Smooth muscle cell (in vitro differentiated cells): ENCODE data around the gene TTC33. TPM values are rescaled to one million over a fixed set of nuclear protein-coding genes. Genes with fewer than 3 reads are reported as not detected.

Source experiments
- DNase-seq: peaks from one replicate; lab custom pipeline; 2025; ENCODE audit not compliant: unreplicated experiment; lab: John Stamatoyannopoulos, UW
- H2AFZ ChIP-seq: fragments of 200-600 bp; sonication (generic); 2 replicates; pipeline ENCODE4 v1.6.0; 2016; ENCODE audit warnings: antibody characterized with exemption, low read depth, mild to moderate bottlenecking
- H3F3A ChIP-seq: fragments of 200-600 bp; sonication (generic); 2 replicates; pipeline ENCODE4 v1.6.0; 2017; ENCODE audit warnings: antibody characterized with exemption, low read depth
- H3K27ac ChIP-seq: fragments of 200-600 bp; sonication (generic); 2 replicates; pipeline ENCODE4 v1.5.1; 2016; ENCODE audit warnings: low read depth, mild to moderate bottlenecking
- H3K27me3 ChIP-seq: fragments of 200-600 bp; sonication (generic); 2 replicates; pipeline ENCODE4 v1.6.1; 2016; ENCODE audit warnings: low read depth, mild to moderate bottlenecking
- H3K36me3 ChIP-seq: fragments of 200-600 bp; sonication (generic); 2 replicates; pipeline ENCODE4 v1.5.1; 2016; ENCODE audit warnings: low read depth
- H3K4me1 ChIP-seq: fragments of 200-600 bp; sonication (generic); 2 replicates; pipeline ENCODE4 v1.5.1; 2016; ENCODE audit warnings: low read depth
- H3K4me2 ChIP-seq: fragments of 200-600 bp; sonication (generic); 2 replicates; pipeline ENCODE4 v1.6.0; 2016; ENCODE audit warnings: mild to moderate bottlenecking
- H3K4me3 ChIP-seq: fragments of 200-600 bp; sonication (generic); 2 replicates; pipeline ENCODE4 v1.5.1; 2016; ENCODE audit warnings: mild to moderate bottlenecking
- H3K79me2 ChIP-seq: fragments of 200-600 bp; sonication (generic); 2 replicates; pipeline ENCODE4 v1.6.0; 2016; ENCODE audit warnings: low read depth, mild to moderate bottlenecking
- H3K9ac ChIP-seq: fragments of 200-600 bp; sonication (generic); 2 replicates; pipeline ENCODE4 v1.6.0; 2016; ENCODE audit warnings: low read depth
- H3K9me3 ChIP-seq: fragments of 200-600 bp; sonication (generic); replicated peaks from 2 replicates; pipeline ENCODE4 v1.5.1; 2016; ENCODE audit warnings: low read depth
- H4K20me1 ChIP-seq: fragments of 200-600 bp; sonication (generic); 2 replicates; pipeline ENCODE4 v1.6.0; 2016; ENCODE audit warnings: low read depth
- WGBS: methylation state at CpG from one replicate; pipeline ENCODE4 v1.1.7; 2016; ENCODE audit warnings: low lambda C conversion rate; 5-methylcytosine and 5-hydroxymethylcytosine counted together
- polyA plus RNA-seq: library from polyadenylated mRNA; unstranded; fragments of >200 nt; fragmentation: Nextera tagmentation; extraction: Ambion mirVana; gene quantifications from 2 replicates; pipeline ENCODE4 v1.2.1, GENCODE V29; 2016
- total RNA-seq: library from RNA; depleted of rRNA; stranded (reverse); fragments of >200 nt; gene quantifications from 2 replicates; pipeline ENCODE4 v1.2.3, GENCODE V29; 2014
- TF ChIP-seq, protein P1 (sequence below): fragments of 200-600 bp; sonication (generic); IDR thresholded peaks from 2 replicates; pipeline ENCODE4 v1.5.1; 2017; ENCODE audit warnings: borderline replicate concordance, mild to moderate bottlenecking, antibody characterized with exemption; ENCODE audit not compliant: insufficient read depth, poor library complexity, severe bottlenecking

TTC33 gene
- total and polyA plus RNA-seq, 2 experiments from 2014 or later: 13.1 to 22.1 TPM

DNA sequence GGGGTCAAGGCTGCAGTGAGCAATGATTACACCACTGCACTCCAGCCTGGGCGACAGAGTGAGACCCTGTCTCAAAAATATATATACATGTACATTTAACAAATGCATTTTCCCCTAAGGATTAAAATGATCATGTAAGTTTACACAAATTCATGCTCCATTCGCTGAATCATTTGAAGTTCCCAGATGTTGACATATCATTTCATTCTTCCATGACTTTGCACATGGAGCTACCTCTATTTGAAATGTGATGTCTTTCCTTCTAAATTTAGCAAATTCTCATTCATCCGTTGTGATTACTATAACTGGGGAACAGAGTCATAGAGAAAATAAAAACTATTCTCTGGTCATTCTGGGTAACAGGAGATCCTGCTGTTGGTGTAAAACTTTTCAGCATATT is 65.5 kb downstream of the TTC33 start:
- Histone ChIP-seq H3K27ac (no peak overlapping the region), H3F3A (no peaks in the 10 kb centered on the region), H3K9ac (no peak overlapping the region), H3K27me3 (no peaks in the 10 kb centered on the region), H3K4me3 (no peak overlapping the region), H3K9me3 (no peaks in the 10 kb centered on the region), H2AFZ (no peak overlapping the region), H3K4me2 (no peak overlapping the region), H4K20me1 (no peaks in the 10 kb centered on the region), H3K36me3 (no peaks in the 10 kb centered on the region), H3K79me2 (no peaks in the 10 kb centered on the region), H3K4me1 (no peaks in the 10 kb centered on the region)
- 65% methylated on average over 3 of the region's 3 CpGs for WGBS
- DNase-seq: no peak
- TF ChIP-seq, protein P1, sequence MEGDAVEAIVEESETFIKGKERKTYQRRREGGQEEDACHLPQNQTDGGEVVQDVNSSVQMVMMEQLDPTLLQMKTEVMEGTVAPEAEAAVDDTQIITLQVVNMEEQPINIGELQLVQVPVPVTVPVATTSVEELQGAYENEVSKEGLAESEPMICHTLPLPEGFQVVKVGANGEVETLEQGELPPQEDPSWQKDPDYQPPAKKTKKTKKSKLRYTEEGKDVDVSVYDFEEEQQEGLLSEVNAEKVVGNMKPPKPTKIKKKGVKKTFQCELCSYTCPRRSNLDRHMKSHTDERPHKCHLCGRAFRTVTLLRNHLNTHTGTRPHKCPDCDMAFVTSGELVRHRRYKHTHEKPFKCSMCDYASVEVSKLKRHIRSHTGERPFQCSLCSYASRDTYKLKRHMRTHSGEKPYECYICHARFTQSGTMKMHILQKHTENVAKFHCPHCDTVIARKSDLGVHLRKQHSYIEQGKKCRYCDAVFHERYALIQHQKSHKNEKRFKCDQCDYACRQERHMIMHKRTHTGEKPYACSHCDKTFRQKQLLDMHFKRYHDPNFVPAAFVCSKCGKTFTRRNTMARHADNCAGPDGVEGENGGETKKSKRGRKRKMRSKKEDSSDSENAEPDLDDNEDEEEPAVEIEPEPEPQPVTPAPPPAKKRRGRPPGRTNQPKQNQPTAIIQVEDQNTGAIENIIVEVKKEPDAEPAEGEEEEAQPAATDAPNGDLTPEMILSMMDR: no peak

- Histone ChIP-seq H3K79me2 (no peaks in the 10 kb centered on the region), H3K9ac (no peak overlapping the region), H3K9me3 (no peaks in the 10 kb centered on the region)
Observed at GRCh38 chr5:40689438-40689837, 66.3 kb downstream of the TTC33 start.

GRCh38 chr5:40688996-40689395 is 66.8 kb downstream of the TTC33 start:
- no peaks in the 10 kb centered on the region for H3K36me3 ChIP-seq
- H3K9me3 ChIP-seq: no peaks in the 10 kb centered on the region
- no peak for DNase-seq
- no peak overlapping the region for H3K4me3 ChIP-seq
- no peaks in the 10 kb centered on the region for H3K79me2 ChIP-seq
- no peak overlapping the region for H3K27ac ChIP-seq
- no peak overlapping the region for H2AFZ ChIP-seq
- H3K4me2 ChIP-seq: no peak overlapping the region
- peaks cover 4% of the 10 kb centered on the region for H3K27me3 ChIP-seq
- no peaks in the 10 kb centered on the region for H4K20me1 ChIP-seq
- H3F3A ChIP-seq: no peaks in the 10 kb centered on the region
- no peak overlapping the region for H3K9ac ChIP-seq
- TF ChIP-seq, protein P1: no peak
- H3K4me1 ChIP-seq: no peaks in the 10 kb centered on the region

More at GRCh38 chr5:40689438-40689837, 66.3 kb downstream of the TTC33 start:
- Histone ChIP-seq H3K4me1 (no peaks in the 10 kb centered on the region), H3F3A (no peaks in the 10 kb centered on the region), H3K4me2 (no peak overlapping the region), H2AFZ (no peak overlapping the region), H3K27ac (peak overlapping the region; percentile 30), H3K4me3 (no peak overlapping the region), H3K27me3 (no peaks in the 10 kb centered on the region), H3K36me3 (no peaks in the 10 kb centered on the region), H4K20me1 (no peaks in the 10 kb centered on the region)
- no peak for DNase-seq
- WGBS: 8% methylated on average over 3 of the region's 3 CpGs
- TF ChIP-seq, protein P1: no peak

DNA sequence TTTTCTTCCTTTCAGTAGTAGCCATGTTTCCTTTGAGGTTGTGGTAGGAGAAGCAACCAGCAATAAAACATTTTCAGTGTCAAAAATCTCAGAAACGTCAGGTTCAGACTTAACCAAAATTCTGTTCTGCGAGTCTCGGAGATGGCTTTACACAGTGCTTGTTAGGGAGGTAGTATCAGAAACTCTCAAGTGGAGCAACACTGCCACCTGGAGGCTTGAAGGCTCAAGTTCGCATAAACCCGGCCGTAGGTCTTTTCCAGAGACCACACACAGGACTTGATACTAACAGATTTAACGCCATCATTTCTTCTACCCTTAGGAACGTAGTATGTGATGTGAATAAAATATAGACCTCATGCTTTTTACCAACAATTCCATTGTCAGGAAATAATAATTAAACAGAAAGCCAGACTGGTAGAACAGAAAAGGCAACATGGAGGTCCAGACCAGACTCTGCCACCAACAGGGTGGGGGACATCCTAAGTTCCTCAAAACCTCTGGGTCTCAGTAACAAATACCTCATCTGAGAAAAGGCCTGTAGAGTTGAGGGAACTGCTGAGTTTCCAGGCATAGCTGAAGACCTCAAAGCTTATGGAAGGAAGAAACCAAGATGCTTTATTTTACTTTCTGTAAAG is 67.5 kb downstream of the TTC33 start:
- no peak overlapping the region for H3K9ac ChIP-seq
- H3K27me3 ChIP-seq: peaks cover 12% of the 10 kb centered on the region
- H3K4me2 ChIP-seq: peak overlapping the region; percentile 22
- H3K9me3 ChIP-seq: no peaks in the 10 kb centered on the region
- H3F3A ChIP-seq: no peaks in the 10 kb centered on the region
- no peak overlapping the region for H2AFZ ChIP-seq
- H3K4me1 ChIP-seq: no peaks in the 10 kb centered on the region
- H3K79me2 ChIP-seq: no peaks in the 10 kb centered on the region
- no peak for DNase-seq
- TF ChIP-seq, protein P1: peak; percentile 83
- H4K20me1 ChIP-seq: no peaks in the 10 kb centered on the region
- no peaks in the 10 kb centered on the region for H3K36me3 ChIP-seq
- no peak overlapping the region for H3K4me3 ChIP-seq
- 5% methylated on average over 8 of the region's 8 CpGs for WGBS
- no peak overlapping the region for H3K27ac ChIP-seq
